Astrocyte (in vitro differentiated cells and primary cell): Measurements from ENCODE around the gene CKS1B. TPM values are rescaled to one million over a fixed set of nuclear protein-coding genes. Genes with fewer than 3 reads are reported as not detected.

Source experiments
- DNase-seq: peaks from one replicate; pipeline ENCODE4 v3.0.0-alpha.2; 2010; ENCODE audit warnings: low read depth
- FAIRE-seq: peaks from 2 replicates; lab custom pipeline; 2011; peaks lifted over from hg19 to GRCh38; lab: Jason Lieb, UNC
- H2AFZ ChIP-seq: 2 replicates; pipeline ENCODE4 v1.6.0; 2012; ENCODE audit warnings: low read depth, low read length, inconsistent platforms
- H3K27ac ChIP-seq: 2 replicates; pipeline ENCODE4 v1.5.1; 2011; ENCODE audit warnings: low read depth, low read length, inconsistent platforms
- H3K27me3 ChIP-seq: 2 replicates; pipeline ENCODE4 v1.6.0; 2011; ENCODE audit warnings: low read length, inconsistent platforms; ENCODE audit not compliant: insufficient read depth
- H3K36me3 ChIP-seq: 2 replicates; pipeline ENCODE4 v1.5.1; 2011; ENCODE audit warnings: low read length, inconsistent platforms; ENCODE audit not compliant: insufficient read depth
- H3K4me1 ChIP-seq: 2 replicates; pipeline ENCODE4 v1.5.1; 2011; ENCODE audit warnings: low read length, inconsistent platforms; ENCODE audit not compliant: insufficient read depth
- H3K4me2 ChIP-seq: 2 replicates; pipeline ENCODE4 v1.6.0; 2012; ENCODE audit warnings: low read length, inconsistent platforms
- H3K4me3 ChIP-seq: 2 replicates; pipeline ENCODE4 v1.5.1; 2011; ENCODE audit warnings: low read depth, mild to moderate bottlenecking, low read length, inconsistent platforms; ENCODE audit not compliant: insufficient read depth
- H3K79me2 ChIP-seq: 2 replicates; pipeline ENCODE4 v1.6.0; 2012; ENCODE audit warnings: mild to moderate bottlenecking, low read length, inconsistent platforms; ENCODE audit not compliant: insufficient read depth
- H3K9ac ChIP-seq: 2 replicates; pipeline ENCODE4 v1.6.0; 2012; ENCODE audit warnings: mild to moderate bottlenecking, low read length, inconsistent platforms
- H3K9me3 ChIP-seq: 2 replicates; pipeline ENCODE4 v1.5.1; 2012; ENCODE audit warnings: low read depth, mild to moderate bottlenecking, low read length, inconsistent platforms; ENCODE audit not compliant: insufficient read depth
- H4K20me1 ChIP-seq: 2 replicates; pipeline ENCODE4 v1.6.0; 2012; ENCODE audit warnings: low read length, inconsistent platforms; ENCODE audit not compliant: insufficient read depth
- H3K27ac Mint-ChIP-seq: one replicate; pipeline ENCODE4 v1.8.0; 2021; ENCODE audit warnings: mild to moderate bottlenecking, mixed read lengths; ENCODE audit not compliant: unreplicated experiment
- H3K27me3 Mint-ChIP-seq: one replicate; pipeline ENCODE4 v1.8.0; 2021; ENCODE audit warnings: low read depth, mixed read lengths; ENCODE audit not compliant: unreplicated experiment
- H3K36me3 Mint-ChIP-seq: one replicate; pipeline ENCODE4 v1.8.0; 2021; ENCODE audit warnings: low read depth, mixed read lengths; ENCODE audit not compliant: unreplicated experiment
- H3K4me1 Mint-ChIP-seq: one replicate; pipeline ENCODE4 v1.8.0; 2021; ENCODE audit warnings: low read depth, mixed read lengths; ENCODE audit not compliant: unreplicated experiment
- H3K4me3 Mint-ChIP-seq: one replicate; pipeline ENCODE4 v1.8.0; 2021; ENCODE audit warnings: mild to moderate bottlenecking, moderate library complexity, mixed read lengths; ENCODE audit not compliant: unreplicated experiment
- H3K9me3 Mint-ChIP-seq: one replicate; pipeline ENCODE4 v1.8.0; 2021; ENCODE audit warnings: mild to moderate bottlenecking, mixed read lengths; ENCODE audit not compliant: unreplicated experiment
- EZH2 ChIP-seq: IDR thresholded peaks from 2 replicates; pipeline ENCODE4 v1.6.1; 2012; ENCODE audit warnings: mild to moderate bottlenecking, low read length, inconsistent platforms; ENCODE audit not compliant: insufficient read depth
- total RNA-seq: library from RNA; stranded (reverse); gene quantifications from 2 replicates; pipeline ENCODE4 v1.2.1, GENCODE V29; 2021
- TF ChIP-seq, protein P1 (sequence below): IDR thresholded peaks from 2 replicates; pipeline ENCODE4 v1.5.1; 2011; ENCODE audit warnings: low read depth, mild to moderate bottlenecking, inconsistent platforms, low read length, moderate library complexity; ENCODE audit not compliant: insufficient read depth

CKS1B gene
- total RNA-seq, 1 donor from 2014 or later: 37.9 TPM

DNA sequence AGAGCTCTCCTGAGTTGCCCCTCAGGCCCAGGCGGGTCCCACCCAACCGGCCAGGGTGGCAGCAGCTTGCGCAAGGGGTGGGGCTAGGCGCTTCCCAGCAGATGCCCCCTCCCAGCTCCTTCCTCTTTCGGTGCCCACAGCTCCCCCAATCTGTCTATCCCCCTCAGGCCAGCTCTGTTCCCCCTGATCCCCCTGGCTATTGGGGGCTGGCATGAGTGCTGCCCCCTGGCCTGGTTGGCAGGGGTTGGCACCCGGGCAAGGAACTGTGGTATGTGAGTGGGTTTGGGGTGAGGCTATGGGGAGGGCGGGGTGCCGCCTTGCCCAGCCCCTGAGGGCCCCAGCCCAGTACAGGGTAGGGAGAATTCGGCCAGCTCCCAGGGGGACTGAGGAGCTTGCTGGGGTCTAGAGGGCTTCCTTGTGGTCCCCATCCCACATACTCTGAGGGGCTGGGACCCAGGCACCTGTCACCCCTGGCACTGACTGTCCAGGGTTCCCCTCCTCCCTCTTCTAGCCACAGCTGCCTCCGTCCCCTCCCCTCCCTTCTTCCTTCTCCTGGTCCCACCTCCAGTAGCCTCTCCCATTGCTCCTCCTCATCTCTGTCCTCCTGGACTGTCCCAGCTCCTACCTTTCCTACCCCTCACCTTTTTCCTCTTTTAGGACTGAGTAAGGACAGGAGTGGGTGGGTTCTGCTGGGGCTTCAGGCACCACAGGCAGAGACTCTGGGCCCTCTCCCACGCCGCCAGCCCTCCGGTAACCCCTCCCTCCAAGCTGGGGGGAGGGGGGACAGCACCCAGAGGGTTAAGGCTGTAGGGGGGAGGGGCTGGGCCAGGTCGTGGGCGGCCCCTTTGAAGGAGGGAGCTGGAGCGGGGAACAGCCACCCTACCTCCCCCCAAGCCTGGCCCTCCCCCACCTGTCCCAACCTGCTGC is 33.8 kb downstream of the CKS1B start:
- Histone ChIP-seq H3K36me3 (no peaks in the 10 kb centered on the region), H3K4me3 (no peak overlapping the region), H3K9me3 (no peaks in the 10 kb centered on the region), H3K79me2 (peaks cover 47% of the 10 kb centered on the region), H3K27ac (no peak overlapping the region), H3K9ac (no peak overlapping the region), H3K4me2 (no peak overlapping the region), H2AFZ (no peak overlapping the region), H3K4me1 (peaks cover 15% of the 10 kb centered on the region), H3K27me3 (no peaks in the 10 kb centered on the region), H4K20me1 (peaks cover 57% of the 10 kb centered on the region)
- no peak for DNase-seq
- Mint-ChIP-seq H3K27me3 (no peaks in the 10 kb centered on the region), H3K9me3 (no peaks in the 10 kb centered on the region), H3K4me3 (no peak overlapping the region), H3K27ac (no peak overlapping the region), H3K4me1 (peaks cover 14% of the 10 kb centered on the region), H3K36me3 (peaks cover 12% of the 10 kb centered on the region)
- FAIRE-seq: no peak
- TF ChIP-seq, protein P1, sequence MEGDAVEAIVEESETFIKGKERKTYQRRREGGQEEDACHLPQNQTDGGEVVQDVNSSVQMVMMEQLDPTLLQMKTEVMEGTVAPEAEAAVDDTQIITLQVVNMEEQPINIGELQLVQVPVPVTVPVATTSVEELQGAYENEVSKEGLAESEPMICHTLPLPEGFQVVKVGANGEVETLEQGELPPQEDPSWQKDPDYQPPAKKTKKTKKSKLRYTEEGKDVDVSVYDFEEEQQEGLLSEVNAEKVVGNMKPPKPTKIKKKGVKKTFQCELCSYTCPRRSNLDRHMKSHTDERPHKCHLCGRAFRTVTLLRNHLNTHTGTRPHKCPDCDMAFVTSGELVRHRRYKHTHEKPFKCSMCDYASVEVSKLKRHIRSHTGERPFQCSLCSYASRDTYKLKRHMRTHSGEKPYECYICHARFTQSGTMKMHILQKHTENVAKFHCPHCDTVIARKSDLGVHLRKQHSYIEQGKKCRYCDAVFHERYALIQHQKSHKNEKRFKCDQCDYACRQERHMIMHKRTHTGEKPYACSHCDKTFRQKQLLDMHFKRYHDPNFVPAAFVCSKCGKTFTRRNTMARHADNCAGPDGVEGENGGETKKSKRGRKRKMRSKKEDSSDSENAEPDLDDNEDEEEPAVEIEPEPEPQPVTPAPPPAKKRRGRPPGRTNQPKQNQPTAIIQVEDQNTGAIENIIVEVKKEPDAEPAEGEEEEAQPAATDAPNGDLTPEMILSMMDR: no peak
- TF ChIP-seq EZH2: no peak

DNA sequence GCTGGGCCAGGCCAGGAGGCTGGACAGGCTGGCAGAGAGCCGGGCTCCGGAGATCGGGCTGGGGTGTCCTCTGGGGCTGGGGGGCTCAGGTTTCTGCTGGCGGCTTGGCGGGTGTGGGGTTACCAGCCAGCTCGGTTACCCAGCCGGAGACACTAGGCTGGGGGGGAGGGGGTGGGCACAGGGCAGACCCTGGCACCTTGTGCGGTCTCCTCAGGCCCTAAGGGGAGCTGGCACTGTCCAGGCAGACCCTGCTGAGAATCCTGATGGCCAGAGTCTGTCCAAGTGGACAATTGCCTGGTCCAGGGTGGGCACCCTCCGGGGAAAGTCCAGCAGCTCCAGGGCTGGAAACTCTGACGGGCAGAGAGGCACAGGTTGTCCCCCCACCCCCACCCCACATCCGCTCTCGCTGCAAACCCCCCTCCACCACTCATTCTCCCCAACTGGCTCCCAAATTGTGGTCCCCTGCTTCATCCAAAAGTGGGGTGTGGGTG is 34.8 kb downstream of the CKS1B start:
- no peak overlapping the region for H3K4me3 ChIP-seq
- peaks cover 13% of the 10 kb centered on the region for H3K4me1 ChIP-seq
- Mint-ChIP-seq H3K4me3 (no peak overlapping the region), H3K9me3 (no peaks in the 10 kb centered on the region), H3K4me1 (peaks cover 11% of the 10 kb centered on the region), H3K27me3 (no peaks in the 10 kb centered on the region), H3K36me3 (peaks cover 11% of the 10 kb centered on the region), H3K27ac (no peak overlapping the region)
- H2AFZ ChIP-seq: no peak overlapping the region
- H4K20me1 ChIP-seq: peaks cover 64% of the 10 kb centered on the region
- H3K9ac ChIP-seq: no peak overlapping the region
- H3K27ac ChIP-seq: no peak overlapping the region
- no peaks in the 10 kb centered on the region for H3K27me3 ChIP-seq
- H3K4me2 ChIP-seq: no peak overlapping the region
- no peaks in the 10 kb centered on the region for H3K36me3 ChIP-seq
- no peaks in the 10 kb centered on the region for H3K9me3 ChIP-seq
- TF ChIP-seq, protein P1: no peak
- TF ChIP-seq EZH2: no peak
- DNase-seq: no peak
- FAIRE-seq: no peak
- H3K79me2 ChIP-seq: peaks cover 39% of the 10 kb centered on the region

DNA sequence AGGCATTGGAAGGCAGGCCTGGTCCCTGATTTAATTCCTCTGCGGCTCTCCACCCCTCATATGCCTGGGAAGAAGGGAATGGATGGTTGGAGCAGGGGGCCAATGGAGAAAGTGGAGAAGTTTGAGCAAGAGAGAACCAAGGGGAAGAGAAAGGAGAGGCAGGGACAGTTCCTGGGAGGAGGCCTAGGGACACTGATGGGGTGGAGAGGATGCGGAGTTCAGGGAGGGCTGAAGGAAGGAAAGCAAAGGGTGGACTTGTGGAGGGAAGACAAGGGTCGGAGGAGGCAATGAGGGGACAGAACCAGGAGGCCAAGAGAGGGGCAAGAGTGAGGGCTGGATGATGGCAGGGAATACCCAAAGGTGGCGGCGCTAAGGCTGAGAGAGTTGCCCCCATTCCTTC is 35.3 kb downstream of the CKS1B start:
- FAIRE-seq: no peak
- H3K27ac Mint-ChIP-seq: no peak overlapping the region

More for the DNA sequence above, 35.3 kb downstream of the CKS1B start:
- Histone ChIP-seq H3K9ac (no peak overlapping the region), H3K4me3 (no peak overlapping the region), H3K79me2 (peaks cover 34% of the 10 kb centered on the region), H4K20me1 (peaks cover 68% of the 10 kb centered on the region), H3K4me1 (peaks cover 8% of the 10 kb centered on the region), H3K27me3 (no peaks in the 10 kb centered on the region), H3K4me2 (no peak overlapping the region), H3K9me3 (no peaks in the 10 kb centered on the region), H3K36me3 (no peaks in the 10 kb centered on the region), H2AFZ (no peak overlapping the region), H3K27ac (no peak overlapping the region)
- Mint-ChIP-seq H3K9me3 (no peaks in the 10 kb centered on the region), H3K27me3 (no peaks in the 10 kb centered on the region), H3K36me3 (peaks cover 9% of the 10 kb centered on the region), H3K4me3 (no peak overlapping the region), H3K4me1 (peaks cover 7% of the 10 kb centered on the region)
- TF ChIP-seq, protein P1: no peak
- TF ChIP-seq EZH2: no peak
- DNase-seq: no peak
